ENCODE results near the gene TMEM165. TPM values are rescaled to one million over a fixed set of nuclear protein-coding genes. Genes with fewer than 3 reads are reported as not detected.
A peak's percentile ranks its signal among the peaks of the same experiment; 100 is the strongest.
"Not testable (repeated sequence)": the region's sequence is repeated elsewhere in the genome, so short reads cannot be mapped to it uniquely, and the experiment has no call there.

The TMEM165 gene
- total RNA-seq, 1 experiment from 2014 or later, result 88.0 TPM

- Histone ChIP-seq H3K36me3 (replicated peaks; ENCODE audit: control insufficient read depth, insufficient read depth, low read length) (no peaks in the 10 kb centered on the region; the same call in none of the 2 replicates), H3K4me3 (ENCODE audit: insufficient read depth, low read depth, low read length) (no peak overlapping the region), H3K27me3 (ENCODE audit: control insufficient read depth, insufficient read depth, low read length) (no peaks in the 10 kb centered on the region)
- no peak for DNase-seq
Measured at GRCh38 chr4:55358668-55359067, 37.1 kb upstream of the TMEM165 start.

- no peak overlapping the region for H3K4me3 ChIP-seq (ENCODE audit: insufficient read depth, low read depth, low read length)
- no peaks in the 10 kb centered on the region; the same call in 1 of the 2 replicates for H3K36me3 ChIP-seq (replicated peaks; ENCODE audit: control insufficient read depth, insufficient read depth, low read length)
- H3K27me3 ChIP-seq (ENCODE audit: control insufficient read depth, insufficient read depth, low read length), result no peaks in the 10 kb centered on the region
- DNase-seq, result no peak
Measured at GRCh38 chr4:55359397-55359916, 36.3 kb upstream of the TMEM165 start.

DNA sequence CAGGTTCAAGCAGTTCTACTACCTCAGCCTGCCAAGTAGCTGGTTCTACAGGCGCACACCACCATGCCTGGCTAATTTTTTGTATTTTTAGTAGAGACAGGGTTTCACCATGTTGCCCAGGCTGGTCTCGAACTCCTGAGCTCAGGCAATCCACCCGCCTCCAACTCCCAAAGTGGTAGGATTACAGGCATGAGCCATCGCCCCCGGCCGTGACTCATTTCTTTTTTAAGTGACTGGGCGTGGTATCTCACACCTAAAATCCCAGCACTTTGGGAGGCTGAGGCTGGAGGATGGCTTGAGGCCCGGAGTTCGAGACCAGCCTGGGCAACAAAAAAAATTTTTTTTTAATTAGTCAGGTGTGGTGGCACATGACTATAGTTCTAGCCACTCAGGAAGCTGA is 32.8 kb upstream of the TMEM165 start:
- not testable (repeated sequence) for H3K4me3 ChIP-seq (ENCODE audit: insufficient read depth, low read depth, low read length); H3K36me3 ChIP-seq (replicated peaks; ENCODE audit: control insufficient read depth, insufficient read depth, low read length); DNase-seq; H3K27me3 ChIP-seq (ENCODE audit: control insufficient read depth, insufficient read depth, low read length)

DNA sequence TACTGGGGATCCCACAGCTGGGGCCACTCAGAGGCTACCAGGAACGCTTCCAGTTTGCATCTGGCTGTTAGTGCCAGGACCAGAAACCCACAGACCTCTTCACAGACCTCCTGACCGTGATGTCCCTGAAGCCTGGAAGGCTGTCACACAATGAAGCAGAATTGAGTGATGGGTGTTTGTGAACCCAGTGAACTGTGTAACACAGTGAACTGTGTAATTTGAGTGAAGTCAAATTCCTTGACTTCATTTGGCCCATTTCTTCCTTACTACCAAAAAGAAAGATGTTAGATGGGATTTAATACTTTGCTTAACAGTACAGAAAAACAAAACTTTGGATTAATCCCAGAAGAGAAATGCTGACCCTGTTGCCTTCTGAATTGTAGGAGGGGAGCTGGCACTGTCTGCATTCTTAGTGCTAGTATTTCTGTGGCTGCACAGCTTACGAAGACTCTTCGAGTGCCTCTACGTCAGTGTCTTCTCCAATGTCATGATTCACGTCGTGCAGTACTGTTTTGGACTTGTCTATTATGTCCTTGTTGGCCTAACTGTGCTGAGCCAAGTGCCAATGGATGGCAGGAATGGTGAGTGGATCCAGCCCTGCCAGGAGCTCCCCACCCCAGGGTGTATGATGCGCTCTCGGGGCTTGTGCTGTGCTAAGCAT is 31.9 kb upstream of the TMEM165 start:
- no peak for DNase-seq
- Histone ChIP-seq H3K36me3 (replicated peaks; ENCODE audit: control insufficient read depth, insufficient read depth, low read length) (no peaks in the 10 kb centered on the region; the same call in none of the 2 replicates), H3K27me3 (ENCODE audit: control insufficient read depth, insufficient read depth, low read length) (no peaks in the 10 kb centered on the region)

DNA sequence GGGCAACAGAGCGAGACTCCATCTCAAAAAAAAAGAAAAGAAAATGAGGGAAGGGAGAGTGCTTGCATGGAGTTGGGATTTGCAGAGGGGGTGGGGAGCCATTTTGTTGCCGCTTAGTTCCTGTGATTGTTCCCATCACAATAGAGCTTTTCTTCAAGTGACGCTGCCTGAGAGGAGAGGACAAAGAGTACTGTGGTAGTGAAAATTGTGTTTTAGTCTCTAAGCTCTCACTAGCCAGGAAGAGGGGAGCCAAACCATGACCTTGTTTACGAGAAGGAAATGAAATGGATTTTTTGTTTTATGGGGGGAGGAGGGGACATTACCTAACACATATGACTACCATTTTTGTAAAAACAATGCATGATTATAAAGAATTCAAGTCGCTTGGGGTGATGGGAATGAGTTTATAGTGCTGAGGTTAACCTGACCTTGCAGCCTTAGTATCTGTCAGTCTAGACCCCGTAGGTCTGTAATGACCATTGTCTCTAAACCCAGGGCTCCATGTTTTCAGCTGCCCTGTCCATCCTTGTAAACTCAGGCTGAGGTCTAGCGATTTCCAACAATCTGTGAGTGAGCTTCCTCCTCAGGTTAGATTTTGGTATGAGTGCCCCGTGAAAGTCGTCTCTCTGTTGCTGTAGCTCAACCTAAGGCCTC is 30.9 kb upstream of the TMEM165 start:
- peak; percentile 35 for DNase-seq
- no peaks in the 10 kb centered on the region; the same call in none of the 2 replicates for H3K36me3 ChIP-seq (replicated peaks; ENCODE audit: control insufficient read depth, insufficient read depth, low read length)
- no peaks in the 10 kb centered on the region for H3K27me3 ChIP-seq (ENCODE audit: control insufficient read depth, insufficient read depth, low read length)
- no peak overlapping the region for H3K4me3 ChIP-seq (ENCODE audit: insufficient read depth, low read depth, low read length)

More for the DNA sequence above, 31.9 kb upstream of the TMEM165 start:
- H3K4me3 ChIP-seq (ENCODE audit: insufficient read depth, low read depth, low read length), result no peak overlapping the region

- Histone ChIP-seq H3K27me3 (ENCODE audit: control insufficient read depth, insufficient read depth, low read length) (no peaks in the 10 kb centered on the region), H3K4me3 (ENCODE audit: insufficient read depth, low read depth, low read length) (no peak overlapping the region), H3K36me3 (replicated peaks; ENCODE audit: control insufficient read depth, insufficient read depth, low read length) (no peaks in the 10 kb centered on the region; the same call in none of the 2 replicates)
- no peak for DNase-seq
Measured at GRCh38 chr4:55365345-55365728, 30.4 kb upstream of the TMEM165 start.

DNA sequence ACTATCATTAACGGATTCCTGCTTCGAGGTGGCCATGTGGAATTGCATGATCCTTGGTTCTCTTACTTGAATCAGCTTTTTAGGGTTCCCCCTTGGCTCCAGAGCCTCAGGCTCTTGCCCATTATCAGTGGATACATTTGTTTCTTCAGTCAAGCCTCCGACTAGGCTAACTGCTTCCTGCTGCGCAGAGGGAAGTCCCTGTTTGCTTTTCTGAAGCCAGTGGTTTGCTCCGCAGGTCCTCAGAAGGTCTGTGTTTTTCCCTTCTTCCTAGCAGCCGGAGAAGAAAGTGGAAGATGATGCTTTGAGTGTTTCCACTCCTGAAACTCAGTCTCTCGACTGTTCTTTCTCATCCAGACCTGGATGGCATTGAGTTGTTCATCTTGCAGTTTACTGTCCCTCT is 29.1 kb upstream of the TMEM165 start:
- no peak for DNase-seq
- Histone ChIP-seq H3K27me3 (ENCODE audit: control insufficient read depth, insufficient read depth, low read length) (no peaks in the 10 kb centered on the region), H3K4me3 (ENCODE audit: insufficient read depth, low read depth, low read length) (no peak overlapping the region), H3K36me3 (replicated peaks; ENCODE audit: control insufficient read depth, insufficient read depth, low read length) (no peaks in the 10 kb centered on the region; the same call in none of the 2 replicates)

DNA sequence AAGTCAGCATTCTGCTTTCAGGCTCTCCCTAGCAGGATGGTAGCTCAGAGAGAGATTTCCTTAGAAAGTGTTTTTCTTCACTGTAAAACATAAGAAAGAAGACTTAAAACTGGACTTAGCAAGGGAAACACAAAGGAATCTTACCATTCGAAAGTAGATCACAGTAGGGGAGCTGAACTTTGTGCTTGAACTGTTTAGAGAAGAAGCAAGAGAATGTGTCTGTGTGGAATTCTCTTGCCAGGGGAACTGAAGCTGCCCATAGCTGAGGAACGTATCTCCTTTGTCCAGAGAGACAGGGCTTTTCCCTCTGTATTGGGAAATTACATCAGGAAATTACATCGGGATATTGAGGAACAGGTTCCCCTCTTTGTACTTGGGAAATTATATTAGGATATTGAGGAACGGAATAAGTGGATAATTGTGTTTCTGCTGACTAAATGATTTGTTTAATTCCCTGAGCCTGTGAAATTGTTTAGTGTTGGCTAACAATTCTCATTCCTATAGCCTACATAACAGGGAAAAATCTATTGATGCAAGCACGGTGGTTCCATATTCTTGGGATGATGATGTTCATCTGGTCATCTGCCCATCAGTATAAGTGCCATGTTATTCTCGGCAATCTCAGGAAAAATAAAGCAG is 28.6 kb upstream of the TMEM165 start:
- DNase-seq, result no peak
- Histone ChIP-seq H3K4me3 (ENCODE audit: insufficient read depth, low read depth, low read length) (no peak overlapping the region), H3K36me3 (replicated peaks; ENCODE audit: control insufficient read depth, insufficient read depth, low read length) (no peaks in the 10 kb centered on the region; the same call in none of the 2 replicates), H3K27me3 (ENCODE audit: control insufficient read depth, insufficient read depth, low read length) (no peaks in the 10 kb centered on the region)

- Histone ChIP-seq H3K36me3 (replicated peaks; ENCODE audit: control insufficient read depth, insufficient read depth, low read length) (no peaks in the 10 kb centered on the region; the same call in 1 of the 2 replicates), H3K4me3 (ENCODE audit: insufficient read depth, low read depth, low read length) (no peak overlapping the region), H3K27me3 (ENCODE audit: control insufficient read depth, insufficient read depth, low read length) (no peaks in the 10 kb centered on the region)
- no peak for DNase-seq
Measured at GRCh38 chr4:55369968-55370367, 25.8 kb upstream of the TMEM165 start.

DNA sequence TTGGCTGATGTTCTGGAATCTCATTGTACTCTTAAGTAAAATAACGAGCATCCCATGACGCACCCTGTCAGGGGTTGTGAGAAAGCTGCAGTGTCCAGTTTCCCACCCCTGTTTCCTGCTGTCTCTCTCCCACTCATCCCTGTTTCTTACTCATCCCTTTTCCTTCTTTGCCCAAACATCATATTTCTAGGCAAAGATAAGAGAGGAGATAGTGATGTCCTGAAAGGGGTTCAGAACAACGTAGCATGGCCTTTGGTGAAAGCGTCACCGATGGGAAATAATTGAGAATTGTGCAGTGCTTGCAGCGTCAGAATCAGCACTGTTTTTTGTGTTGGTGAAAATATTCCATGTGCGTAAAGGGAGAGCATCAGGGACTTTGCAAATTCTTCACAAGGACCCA is 23.5 kb upstream of the TMEM165 start:
- H3K4me3 ChIP-seq (ENCODE audit: insufficient read depth, low read depth, low read length), result no peak overlapping the region
- no peaks in the 10 kb centered on the region; the same call in 1 of the 2 replicates for H3K36me3 ChIP-seq (replicated peaks; ENCODE audit: control insufficient read depth, insufficient read depth, low read length)
- DNase-seq, result no peak
- no peaks in the 10 kb centered on the region for H3K27me3 ChIP-seq (ENCODE audit: control insufficient read depth, insufficient read depth, low read length)

- no peak overlapping the region for H3K4me3 ChIP-seq (ENCODE audit: insufficient read depth, low read depth, low read length)
- no peaks in the 10 kb centered on the region for H3K27me3 ChIP-seq (ENCODE audit: control insufficient read depth, insufficient read depth, low read length)
- DNase-seq, result no peak
- no peaks in the 10 kb centered on the region for H3K36me3 ChIP-seq (replicated peaks; ENCODE audit: control insufficient read depth, insufficient read depth, low read length)
Measured at GRCh38 chr4:55373461-55373860, 22.3 kb upstream of the TMEM165 start.

DNA sequence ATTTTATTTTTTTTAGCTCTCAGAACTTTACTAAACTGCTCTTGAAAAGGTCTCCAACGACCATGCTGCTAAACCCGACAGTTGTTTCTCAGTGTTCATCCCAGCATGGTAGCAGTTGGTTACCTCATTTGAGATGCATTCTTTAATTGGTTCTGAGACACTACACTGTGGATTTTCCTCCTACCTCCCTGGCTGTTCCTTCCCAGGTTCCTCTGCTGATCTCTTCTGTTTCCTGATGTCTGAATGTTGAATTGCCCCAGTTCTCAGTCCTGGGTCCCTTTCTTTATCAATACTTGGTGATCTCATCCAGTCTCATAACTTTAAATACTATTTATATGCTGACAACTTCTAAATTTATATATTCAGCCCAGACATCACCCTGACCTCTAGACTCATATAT is 19.1 kb upstream of the TMEM165 start:
- Histone ChIP-seq H3K36me3 (replicated peaks; ENCODE audit: control insufficient read depth, insufficient read depth, low read length) (no peaks in the 10 kb centered on the region), H3K4me3 (ENCODE audit: insufficient read depth, low read depth, low read length) (no peak overlapping the region), H3K27me3 (ENCODE audit: control insufficient read depth, insufficient read depth, low read length) (no peaks in the 10 kb centered on the region)
- no peak for DNase-seq

- DNase-seq, result no peak
- Histone ChIP-seq H3K4me3 (ENCODE audit: insufficient read depth, low read depth, low read length) (no peak overlapping the region), H3K27me3 (ENCODE audit: control insufficient read depth, insufficient read depth, low read length) (no peaks in the 10 kb centered on the region), H3K36me3 (replicated peaks; ENCODE audit: control insufficient read depth, insufficient read depth, low read length) (no peaks in the 10 kb centered on the region)
Measured at GRCh38 chr4:55378617-55379467, 16.9 kb upstream of the TMEM165 start.

DNA sequence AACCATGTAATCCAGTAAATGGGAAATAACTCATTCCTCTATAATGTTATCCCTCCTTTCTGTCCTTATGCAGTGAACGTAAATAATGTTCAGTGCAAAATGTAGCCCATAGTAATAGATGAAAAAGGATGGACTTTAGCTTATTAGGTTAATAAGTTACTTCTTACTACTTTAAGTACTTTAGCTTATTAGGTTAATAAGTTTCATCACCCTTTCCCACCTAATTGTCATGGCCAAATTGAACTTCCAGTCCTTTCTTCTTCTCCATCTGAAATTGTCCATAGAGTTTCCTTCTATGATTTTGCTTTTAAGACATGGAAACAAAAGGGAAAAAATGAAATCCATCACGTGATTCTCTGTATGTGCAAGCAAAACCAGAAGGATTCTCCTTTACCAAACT is 15.2 kb upstream of the TMEM165 start:
- no peak for DNase-seq
- H3K27me3 ChIP-seq (ENCODE audit: control insufficient read depth, insufficient read depth, low read length), result no peaks in the 10 kb centered on the region

More for the DNA sequence above, 15.2 kb upstream of the TMEM165 start:
- Histone ChIP-seq H3K4me3 (ENCODE audit: insufficient read depth, low read depth, low read length) (no peak overlapping the region), H3K36me3 (replicated peaks; ENCODE audit: control insufficient read depth, insufficient read depth, low read length) (no peaks in the 10 kb centered on the region)
